H9 (cell line): Measurements from ENCODE around the gene IFT81. TPM values are rescaled to one million over a fixed set of nuclear protein-coding genes. Genes with fewer than 3 reads are reported as not detected.
A peak's percentile ranks its signal among the peaks of the same experiment; 100 is the strongest.

Experiments
- DNase-seq: peaks from one replicate; pipeline ENCODE4 v3.0.0-alpha.2; 2017
- H2AFZ ChIP-seq: one replicate; pipeline ENCODE4 v1.6.1; 2013; ENCODE audit warnings: mild to moderate bottlenecking, low read length, control low read depth, moderate library complexity
- H2AK5ac ChIP-seq: 2 replicates; pipeline ENCODE4 v1.6.1; 2013; ENCODE audit warnings: low read length, control low read depth, mixed read lengths; ENCODE audit not compliant: insufficient read length
- H2BK120ac ChIP-seq: one replicate; pipeline ENCODE4 v1.6.1; 2013; ENCODE audit warnings: low read depth, mild to moderate bottlenecking, low read length, control low read depth, inconsistent platforms; ENCODE audit not compliant: poor library complexity, severe bottlenecking
- H2BK12ac ChIP-seq: 2 replicates; pipeline ENCODE4 v1.6.1; 2013; ENCODE audit warnings: low read length, control low read depth, mixed read lengths, low read depth; ENCODE audit not compliant: insufficient read length
- H2BK15ac ChIP-seq: 2 replicates; pipeline ENCODE4 v1.6.1; 2013; ENCODE audit warnings: low read depth, low read length, control low read depth
- H2BK20ac ChIP-seq: one replicate; pipeline ENCODE4 v1.6.1; 2013; ENCODE audit warnings: low read depth, mild to moderate bottlenecking, low read length, control low read depth, inconsistent platforms; ENCODE audit not compliant: poor library complexity, severe bottlenecking
- H2BK5ac ChIP-seq: 2 replicates; pipeline ENCODE4 v1.6.1; 2013; ENCODE audit warnings: low read length, control low read depth, mixed read lengths; ENCODE audit not compliant: insufficient read length
- H3K14ac ChIP-seq: 2 replicates; pipeline ENCODE4 v1.6.1; 2013; ENCODE audit warnings: low read length, control low read depth; ENCODE audit not compliant: insufficient read depth
- H3K18ac ChIP-seq: 2 replicates; pipeline ENCODE4 v1.6.1; 2013; ENCODE audit warnings: low read depth, mild to moderate bottlenecking, mixed read lengths, low read length, control low read depth; ENCODE audit not compliant: insufficient read length
- H3K23ac ChIP-seq: 2 replicates; pipeline ENCODE4 v1.6.1; 2013; ENCODE audit warnings: low read length, control low read depth, mixed read lengths, low read depth; ENCODE audit not compliant: insufficient read length
- H3K23me2 ChIP-seq: 2 replicates; pipeline ENCODE4 v1.6.1; 2013; ENCODE audit warnings: low read depth, mild to moderate bottlenecking, mixed read lengths, low read length, control low read depth; ENCODE audit not compliant: insufficient read length, poor library complexity, severe bottlenecking
- H3K27ac ChIP-seq: 2 replicates; pipeline ENCODE4 v1.5.1; 2013; ENCODE audit warnings: low read length, control low read depth, mixed read lengths, low read depth; ENCODE audit not compliant: insufficient read length
- H3K27me3 ChIP-seq: 2 replicates; pipeline ENCODE4 v1.6.1; 2013; ENCODE audit warnings: low read length, control low read depth, inconsistent platforms; ENCODE audit not compliant: insufficient read depth
- H3K4ac ChIP-seq: 2 replicates; pipeline ENCODE4 v1.6.1; 2013; ENCODE audit warnings: low read depth, mild to moderate bottlenecking, control low read depth, inconsistent platforms, low read length, moderate library complexity
- H3K4me1 ChIP-seq: 2 replicates; pipeline ENCODE4 v1.6.1; 2013; ENCODE audit warnings: low read length, control low read depth, inconsistent platforms; ENCODE audit not compliant: insufficient read depth
- H3K4me2 ChIP-seq: 2 replicates; pipeline ENCODE4 v1.6.1; 2013; ENCODE audit warnings: low read length, control low read depth, mixed read lengths; ENCODE audit not compliant: insufficient read length, insufficient read depth
- H3K56ac ChIP-seq: 2 replicates; pipeline ENCODE4 v1.6.1; 2013; ENCODE audit warnings: low read depth, mild to moderate bottlenecking, mixed read lengths, low read length, control low read depth; ENCODE audit not compliant: insufficient read length
- H3K79me1 ChIP-seq: 2 replicates; pipeline ENCODE4 v1.6.1; 2013; ENCODE audit warnings: low read depth, mild to moderate bottlenecking, moderate library complexity, low read length, control low read depth, inconsistent platforms; ENCODE audit not compliant: insufficient read depth, poor library complexity, severe bottlenecking
- H3K79me2 ChIP-seq: 2 replicates; pipeline ENCODE4 v1.6.1; 2013; ENCODE audit warnings: low read length, control low read depth, inconsistent platforms; ENCODE audit not compliant: insufficient read depth
- H3K9ac ChIP-seq: 2 replicates; pipeline ENCODE4 v1.6.1; 2013; ENCODE audit warnings: low read length, control low read depth, mixed read lengths; ENCODE audit not compliant: insufficient read length; ENCODE audit errors: extremely low read depth
- H3K9me3 ChIP-seq: one replicate; pipeline ENCODE4 v1.6.1; 2013; ENCODE audit warnings: low read depth, low read length, inconsistent platforms; ENCODE audit not compliant: control insufficient read depth
- H3T11ph ChIP-seq: one replicate; pipeline ENCODE4 v1.6.1; 2013; ENCODE audit warnings: mild to moderate bottlenecking, low read length, control low read depth, inconsistent platforms
- H4K20me1 ChIP-seq: one replicate; pipeline ENCODE4 v1.6.1; 2013; ENCODE audit not compliant: control insufficient read depth, insufficient read length, insufficient read depth
- H4K5ac ChIP-seq: 2 replicates; pipeline ENCODE4 v1.6.1; 2013; ENCODE audit warnings: low read depth, mild to moderate bottlenecking, mixed read lengths, low read length, control low read depth; ENCODE audit not compliant: insufficient read length
- H4K8ac ChIP-seq: replicated peaks from 2 replicates; pipeline ENCODE4 v1.6.1; 2013; ENCODE audit warnings: low read length, control low read depth, mixed read lengths, low read depth; ENCODE audit not compliant: insufficient read length
- H4K91ac ChIP-seq: 2 replicates; pipeline ENCODE4 v1.6.1; 2013; ENCODE audit warnings: low read depth, mild to moderate bottlenecking, moderate library complexity, mixed read lengths, low read length, control low read depth; ENCODE audit not compliant: insufficient read length
- H3K27ac Mint-ChIP-seq, 3 experiments: 2 replicates in 2 of 3; 3 replicates in 1 of 3; pipeline ENCODE4 v1.8.0; 2020 to 2021; ENCODE audit warnings: mixed read lengths in 3 of 3, mild to moderate bottlenecking in 1 of 3, moderate library complexity in 1 of 3
- H3K27me3 Mint-ChIP-seq: 2 replicates; pipeline ENCODE4 v1.8.0; 2021; ENCODE audit warnings: low read depth, mild to moderate bottlenecking, moderate library complexity, mixed read lengths
- H3K36me3 Mint-ChIP-seq, 3 experiments: 2 replicates in 2 of 3; 3 replicates in 1 of 3; pipeline ENCODE4 v1.8.0; 2020 to 2021; ENCODE audit warnings: low read depth in 3 of 3, mixed read lengths in 3 of 3; ENCODE audit not compliant: insufficient read depth in 1 of 3
- H3K4me1 Mint-ChIP-seq, 2 experiments: 2 replicates each; pipeline ENCODE4 v1.8.0; 2020; ENCODE audit warnings: mixed read lengths in 2 of 2
- H3K4me3 Mint-ChIP-seq, 2 experiments: 2 replicates in 1 of 2; 3 replicates in 1 of 2; pipeline ENCODE4 v1.8.0; 2020 to 2021; ENCODE audit warnings: mild to moderate bottlenecking in 2 of 2, mixed read lengths in 2 of 2, moderate library complexity in 1 of 2
- H3K9me3 Mint-ChIP-seq, 2 experiments: 2 replicates in 1 of 2; 3 replicates in 1 of 2; pipeline ENCODE4 v1.8.0; 2020; ENCODE audit warnings: mild to moderate bottlenecking in 2 of 2, mixed read lengths in 2 of 2, moderate library complexity in 1 of 2
- WGBS: extraction: QIAGEN DNeasy Blood & Tissue Kit; methylation state at CpG from one replicate; pipeline ENCODE4 v1.1.7; 2013; ENCODE audit warnings: missing lambda C conversion rate, low lambda C conversion rate, mixed read lengths; ENCODE audit not compliant: insufficient read length; ENCODE audit errors: extremely low coverage; 5-methylcytosine and 5-hydroxymethylcytosine counted together
- total RNA-seq: library from RNA; stranded (reverse); gene quantifications from 2 replicates; pipeline ENCODE4 v1.2.1, GENCODE V29; 2021
- TF ChIP-seq, protein P1 (sequence below): fragments of 200-600 bp; sonication (generic); conservative IDR thresholded peaks from 3 replicates; pipeline ENCODE4 v1.8.0; 2021; ENCODE audit warnings: antibody characterized with exemption, mild to moderate bottlenecking

IFT81 gene
- total RNA-seq, 1 experiment from 2014 or later, result 9.3 TPM

DNA sequence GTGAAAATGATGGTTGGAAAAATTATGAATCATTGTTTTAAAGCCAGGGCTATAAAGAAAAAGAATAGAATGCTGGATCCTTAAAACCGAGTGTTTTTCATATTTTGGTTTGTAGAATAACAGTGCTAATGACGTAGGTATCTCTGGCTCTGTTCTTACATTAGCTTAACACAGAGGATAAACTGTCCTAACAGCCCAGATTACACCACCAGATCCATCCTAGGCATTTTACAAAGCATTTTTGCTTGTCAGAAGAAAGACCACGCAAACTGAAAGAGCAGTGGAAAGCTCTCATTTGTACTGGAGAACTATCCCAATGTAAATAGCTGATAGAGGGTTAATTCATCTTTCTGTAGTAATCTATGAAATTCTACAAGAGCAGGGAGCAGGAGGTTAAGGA is 13.6 kb downstream of the IFT81 start:
- H3K36me3 Mint-ChIP-seq, result peaks cover 0 to 23% (median 19%) of the 10 kb centered on the region in 3 experiments; a peak in 5 of 7 replicates
- no peak for DNase-seq

More for the DNA sequence above, 13.6 kb downstream of the IFT81 start:
- H3K56ac ChIP-seq, result no peak overlapping the region
- TF ChIP-seq, protein P1, sequence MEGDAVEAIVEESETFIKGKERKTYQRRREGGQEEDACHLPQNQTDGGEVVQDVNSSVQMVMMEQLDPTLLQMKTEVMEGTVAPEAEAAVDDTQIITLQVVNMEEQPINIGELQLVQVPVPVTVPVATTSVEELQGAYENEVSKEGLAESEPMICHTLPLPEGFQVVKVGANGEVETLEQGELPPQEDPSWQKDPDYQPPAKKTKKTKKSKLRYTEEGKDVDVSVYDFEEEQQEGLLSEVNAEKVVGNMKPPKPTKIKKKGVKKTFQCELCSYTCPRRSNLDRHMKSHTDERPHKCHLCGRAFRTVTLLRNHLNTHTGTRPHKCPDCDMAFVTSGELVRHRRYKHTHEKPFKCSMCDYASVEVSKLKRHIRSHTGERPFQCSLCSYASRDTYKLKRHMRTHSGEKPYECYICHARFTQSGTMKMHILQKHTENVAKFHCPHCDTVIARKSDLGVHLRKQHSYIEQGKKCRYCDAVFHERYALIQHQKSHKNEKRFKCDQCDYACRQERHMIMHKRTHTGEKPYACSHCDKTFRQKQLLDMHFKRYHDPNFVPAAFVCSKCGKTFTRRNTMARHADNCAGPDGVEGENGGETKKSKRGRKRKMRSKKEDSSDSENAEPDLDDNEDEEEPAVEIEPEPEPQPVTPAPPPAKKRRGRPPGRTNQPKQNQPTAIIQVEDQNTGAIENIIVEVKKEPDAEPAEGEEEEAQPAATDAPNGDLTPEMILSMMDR, result no peak
- H3K23me2 ChIP-seq, result no peaks in the 10 kb centered on the region
- Mint-ChIP-seq H3K27me3 (no peaks in the 10 kb centered on the region), H3K4me1 (no peaks in the 10 kb centered on the region), H3K27ac (peak overlapping the region in 1 of 3 experiments; percentile 54; a peak in 1 of 7 replicates), H3K9me3 (no peaks in the 10 kb centered on the region), H3K4me3 (no peak overlapping the region)
- H3K27ac ChIP-seq, result no peak overlapping the region
- no peak overlapping the region for H2BK15ac ChIP-seq
- WGBS, result no CpG with 5 or more reads among the region's 3 CpGs
- H3K79me1 ChIP-seq, result no peaks in the 10 kb centered on the region
- H4K20me1 ChIP-seq, result no peaks in the 10 kb centered on the region
- no peak overlapping the region for H3K14ac ChIP-seq
- no peaks in the 10 kb centered on the region for H3K4me1 ChIP-seq
- H2BK120ac ChIP-seq, result no peak overlapping the region
- no peak overlapping the region for H2AK5ac ChIP-seq
- H2BK12ac ChIP-seq, result no peak overlapping the region
- no peak overlapping the region for H3K4me2 ChIP-seq
- H2BK5ac ChIP-seq, result no peak overlapping the region
- no peak overlapping the region for H3T11ph ChIP-seq
- no peak overlapping the region for H3K9ac ChIP-seq
- no peaks in the 10 kb centered on the region for H3K9me3 ChIP-seq
- H3K27me3 ChIP-seq, result no peaks in the 10 kb centered on the region
- H3K4ac ChIP-seq, result no peak overlapping the region
- no peaks in the 10 kb centered on the region for H3K79me2 ChIP-seq
- H4K8ac ChIP-seq, result no peak overlapping the region
- H4K91ac ChIP-seq, result no peak overlapping the region
- H4K5ac ChIP-seq, result no peak overlapping the region
- no peak overlapping the region for H3K18ac ChIP-seq
- H2AFZ ChIP-seq, result no peak overlapping the region
- H2BK20ac ChIP-seq, result no peak overlapping the region
- no peak overlapping the region for H3K23ac ChIP-seq
